Brain microvascular endothelial cell (primary cell): ENCODE results near the gene HOXB9.
A peak's percentile ranks its signal among the peaks of the same experiment; 100 is the strongest.

Experiments
- DNase-seq: peaks from one replicate; pipeline ENCODE4 v3.0.0-alpha.2; 2020
- H3K27ac ChIP-seq: fragments of 250-450 bp; sonication (Bioruptor Pico); 2 replicates; pipeline ENCODE4 v1.5.1; 2020; ENCODE audit warnings: mild to moderate bottlenecking, moderate library complexity
- H3K27me3 ChIP-seq: fragments of 250-450 bp; sonication (Bioruptor Pico); replicated peaks from 2 replicates; pipeline ENCODE4 v1.5.1; 2020; ENCODE audit warnings: mild to moderate bottlenecking
- H3K36me3 ChIP-seq: fragments of 250-450 bp; sonication (Bioruptor Pico); replicated peaks from 2 replicates; pipeline ENCODE4 v1.5.1; 2020; ENCODE audit warnings: mild to moderate bottlenecking
- H3K4me3 ChIP-seq: 2 replicates; pipeline ENCODE4 v1.5.1; 2011; ENCODE audit warnings: low read depth, mild to moderate bottlenecking, control low read depth, low read length, moderate library complexity
- in situ Hi-C: cut with HindIII; loops from 2 replicates; pipeline ENCODE4 v1.10.0; 2017; ENCODE audit warnings: low sequenced_read_pairs, low pct_ligation_motif_present
- TF ChIP-seq, protein P1 (sequence below): IDR thresholded peaks from 2 replicates; pipeline ENCODE4 v1.5.1; 2011; ENCODE audit warnings: low read depth, mild to moderate bottlenecking, moderate library complexity, low read length, control low read depth, inconsistent platforms; ENCODE audit errors: missing control alignments

Gene HOXB9

GRCh38 chr17:48576479-48577309 is 49.5 kb downstream of the HOXB9 start:
- no peak overlapping the region for H3K27ac ChIP-seq
- H3K36me3 ChIP-seq, result no peaks in the 10 kb centered on the region
- no peak for DNase-seq
- TF ChIP-seq, protein P1, sequence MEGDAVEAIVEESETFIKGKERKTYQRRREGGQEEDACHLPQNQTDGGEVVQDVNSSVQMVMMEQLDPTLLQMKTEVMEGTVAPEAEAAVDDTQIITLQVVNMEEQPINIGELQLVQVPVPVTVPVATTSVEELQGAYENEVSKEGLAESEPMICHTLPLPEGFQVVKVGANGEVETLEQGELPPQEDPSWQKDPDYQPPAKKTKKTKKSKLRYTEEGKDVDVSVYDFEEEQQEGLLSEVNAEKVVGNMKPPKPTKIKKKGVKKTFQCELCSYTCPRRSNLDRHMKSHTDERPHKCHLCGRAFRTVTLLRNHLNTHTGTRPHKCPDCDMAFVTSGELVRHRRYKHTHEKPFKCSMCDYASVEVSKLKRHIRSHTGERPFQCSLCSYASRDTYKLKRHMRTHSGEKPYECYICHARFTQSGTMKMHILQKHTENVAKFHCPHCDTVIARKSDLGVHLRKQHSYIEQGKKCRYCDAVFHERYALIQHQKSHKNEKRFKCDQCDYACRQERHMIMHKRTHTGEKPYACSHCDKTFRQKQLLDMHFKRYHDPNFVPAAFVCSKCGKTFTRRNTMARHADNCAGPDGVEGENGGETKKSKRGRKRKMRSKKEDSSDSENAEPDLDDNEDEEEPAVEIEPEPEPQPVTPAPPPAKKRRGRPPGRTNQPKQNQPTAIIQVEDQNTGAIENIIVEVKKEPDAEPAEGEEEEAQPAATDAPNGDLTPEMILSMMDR, result no peak
- peak overlapping the region; percentile 54 for H3K4me3 ChIP-seq
- in situ Hi-C loops, result no loop called here
- H3K27me3 ChIP-seq, result peaks cover 92% of the 10 kb centered on the region

GRCh38 chr17:48575673-48576478 is 50.3 kb downstream of the HOXB9 start:
- H3K4me3 ChIP-seq, result peak overlapping the region; percentile 35
- DNase-seq, result no peak
- in situ Hi-C loops, result no loop called here
- no peaks in the 10 kb centered on the region for H3K36me3 ChIP-seq
- TF ChIP-seq, protein P1, result no peak
- peaks cover 92% of the 10 kb centered on the region for H3K27me3 ChIP-seq
- H3K27ac ChIP-seq, result no peak overlapping the region

DNA sequence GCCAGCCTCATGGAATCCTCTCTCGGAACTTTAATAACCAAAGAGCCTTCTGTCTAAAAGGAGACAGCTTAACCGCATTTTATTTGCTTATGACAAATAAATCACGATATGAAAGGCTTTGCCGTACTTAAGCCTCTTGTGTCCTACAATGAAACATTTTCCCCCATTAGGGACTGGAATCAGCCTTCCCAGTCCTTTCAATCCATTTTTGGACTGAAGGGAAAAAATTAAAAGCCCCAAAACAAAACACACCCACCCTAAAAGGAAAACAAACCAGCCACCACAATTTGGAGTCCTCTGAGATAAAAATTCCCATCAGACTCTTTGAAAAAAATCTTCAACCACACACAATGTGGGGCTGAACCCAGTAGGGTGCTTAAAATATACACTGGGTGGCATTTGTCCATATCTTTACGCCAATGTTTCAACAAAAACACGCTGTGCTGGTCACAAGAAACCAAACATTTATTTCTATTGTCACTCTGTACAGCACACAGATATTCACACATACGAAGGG is 51.0 kb downstream of the HOXB9 start:
- in situ Hi-C loops, result no loop called here
- no peak for DNase-seq
- Histone ChIP-seq H3K27ac (no peak overlapping the region), H3K4me3 (peak overlapping the region; percentile 13), H3K36me3 (no peaks in the 10 kb centered on the region), H3K27me3 (peaks cover 92% of the 10 kb centered on the region)
- TF ChIP-seq, protein P1, result no peak

GRCh38 chr17:48574505-48575065 is 51.6 kb downstream of the HOXB9 start:
- in situ Hi-C loops, result no loop called here
- TF ChIP-seq, protein P1, result no peak
- Histone ChIP-seq H3K4me3 (peak overlapping the region; percentile 13), H3K27me3 (peaks cover 92% of the 10 kb centered on the region), H3K36me3 (no peaks in the 10 kb centered on the region), H3K27ac (no peak overlapping the region)
- DNase-seq, result no peak

GRCh38 chr17:48571826-48572417 is 54.2 kb downstream of the HOXB9 start:
- in situ Hi-C loops, result no loop called here
- H3K36me3 ChIP-seq, result no peaks in the 10 kb centered on the region
- H3K4me3 ChIP-seq, result no peak overlapping the region
- TF ChIP-seq, protein P1, result no peak
- H3K27ac ChIP-seq, result no peak overlapping the region
- peaks cover 95% of the 10 kb centered on the region for H3K27me3 ChIP-seq
- no peak for DNase-seq
